ENCODE results near the gene SNAPC3.
"Not testable (repeated sequence)": the region's sequence is repeated elsewhere in the genome, so short reads cannot be mapped to it uniquely, and the experiment has no call there.

The SNAPC3 gene
- total RNA-seq, result 12.1 to 36.6 (median 25.0) reads per million in 4 donors

- DNase-seq, result peak; percentile 85 to 97 (median 90)
Observed at GRCh38 chr9:15422372-15423230, at the start of gene SNAPC3. Gene SNAPC3 (plus strand): TSS chr9:15422876. CDS start chr9:15422880, 4 bp downstream.

DNA sequence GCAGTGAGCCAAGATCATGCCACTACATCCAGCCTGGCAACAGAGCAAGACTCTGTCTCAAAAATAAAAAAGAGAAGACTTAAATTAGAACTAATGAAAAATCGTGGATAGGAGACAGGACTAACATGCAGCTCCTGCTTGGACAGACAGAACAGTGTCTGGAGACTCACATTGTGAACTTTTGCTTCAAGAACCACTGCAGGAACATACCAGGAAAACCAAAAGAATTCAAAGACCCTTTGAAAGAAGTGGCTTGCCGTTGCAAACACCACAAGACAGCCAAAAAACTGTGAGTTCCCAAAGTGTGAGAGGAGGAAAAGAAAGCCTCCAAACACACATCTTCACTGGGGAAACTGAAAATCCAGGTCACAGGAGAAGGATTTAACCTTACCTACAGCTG lies 48.8 kb upstream of the SNAPC3 start:
- no peak for DNase-seq

- no peak for DNase-seq
Observed at GRCh38 chr9:15374310-15374709, 48.4 kb upstream of the SNAPC3 start.

DNA sequence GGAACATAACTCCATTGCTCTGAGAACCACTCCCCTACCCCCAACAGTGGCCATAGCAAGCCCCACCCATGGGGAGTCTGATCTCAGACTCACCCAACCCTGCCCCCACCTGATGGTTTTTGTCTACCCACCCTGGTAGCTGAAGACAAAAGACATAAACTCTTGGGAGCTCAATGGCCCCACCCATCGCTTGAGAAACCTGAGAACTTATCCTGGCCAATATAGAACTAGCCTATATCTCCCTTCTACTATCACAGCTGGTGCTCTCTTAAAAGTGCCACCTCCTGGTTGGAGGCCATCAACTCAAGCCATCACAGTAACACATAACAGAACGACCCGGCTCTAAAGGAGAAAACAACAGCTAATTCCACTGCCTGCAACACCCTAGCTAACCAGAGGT lies 47.9 kb upstream of the SNAPC3 start:
- DNase-seq, result no peak

GRCh38 chr9:15377625-15378540 lies 44.8 kb upstream of the SNAPC3 start:
- no peak for DNase-seq

GRCh38 chr9:15379317-15379716 lies 43.4 kb upstream of the SNAPC3 start:
- DNase-seq, result not testable (repeated sequence)

GRCh38 chr9:15379888-15380287 lies 42.8 kb upstream of the SNAPC3 start:
- DNase-seq, result not testable (repeated sequence)

DNA sequence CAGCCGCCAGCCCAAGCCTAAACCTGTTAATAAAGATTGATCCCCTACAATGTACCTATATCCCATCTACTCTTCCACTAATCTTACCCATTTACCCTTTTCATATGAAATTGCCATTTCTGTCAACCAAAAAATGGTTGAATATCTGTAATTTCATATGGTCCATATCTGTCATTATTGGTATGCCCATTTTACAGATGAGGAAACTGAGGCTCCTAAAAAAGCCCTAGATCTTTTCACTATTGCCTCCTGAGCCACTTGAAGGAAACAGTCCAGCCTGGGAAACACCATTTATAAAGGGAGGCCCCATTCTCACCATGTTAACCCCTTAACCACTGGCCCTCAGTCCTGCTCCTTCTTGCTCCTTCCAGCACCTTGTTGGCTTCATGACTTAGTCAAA lies 41.2 kb upstream of the SNAPC3 start:
- DNase-seq, result no peak

DNA sequence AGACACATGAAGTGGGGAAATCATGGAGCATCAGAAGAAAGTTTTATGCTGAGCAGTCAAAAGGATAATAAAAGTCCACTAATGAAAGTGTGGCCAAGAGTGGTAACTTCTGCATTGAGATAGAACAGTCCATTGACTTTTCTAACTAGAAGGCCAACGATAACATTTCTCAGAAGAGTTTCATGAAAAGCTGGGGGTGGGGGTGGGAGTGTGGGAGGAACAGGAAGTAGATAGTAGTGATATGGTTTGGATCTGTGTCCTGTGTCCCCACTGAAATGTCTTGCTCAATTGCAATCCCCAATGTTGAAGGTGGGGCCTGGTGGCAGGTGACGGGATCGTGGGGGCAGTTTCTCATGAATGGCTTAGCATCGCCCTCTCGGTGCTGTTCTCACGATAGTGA lies 36.2 kb upstream of the SNAPC3 start:
- DNase-seq, result no peak

DNA sequence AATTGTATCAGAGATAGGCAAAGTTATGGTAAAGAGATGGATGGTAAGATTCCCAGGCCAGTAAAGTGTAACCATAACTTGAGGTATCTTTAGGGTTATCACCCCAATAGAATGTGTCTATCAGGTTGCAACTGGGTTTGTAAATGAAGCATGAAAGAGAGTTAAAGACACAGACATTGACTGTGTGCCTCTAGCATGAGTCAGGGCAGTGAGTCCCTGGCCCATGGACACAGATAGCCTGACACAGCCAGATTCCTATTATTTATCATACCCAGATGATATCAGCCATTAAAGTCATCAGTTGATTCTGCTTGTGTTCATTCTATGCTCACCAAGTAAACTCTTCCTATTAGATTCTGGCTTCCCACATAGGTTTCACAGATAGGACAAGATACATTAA lies 33.5 kb upstream of the SNAPC3 start:
- no peak for DNase-seq

GRCh38 chr9:15389631-15390030 lies 33.0 kb upstream of the SNAPC3 start:
- no peak for DNase-seq

DNA sequence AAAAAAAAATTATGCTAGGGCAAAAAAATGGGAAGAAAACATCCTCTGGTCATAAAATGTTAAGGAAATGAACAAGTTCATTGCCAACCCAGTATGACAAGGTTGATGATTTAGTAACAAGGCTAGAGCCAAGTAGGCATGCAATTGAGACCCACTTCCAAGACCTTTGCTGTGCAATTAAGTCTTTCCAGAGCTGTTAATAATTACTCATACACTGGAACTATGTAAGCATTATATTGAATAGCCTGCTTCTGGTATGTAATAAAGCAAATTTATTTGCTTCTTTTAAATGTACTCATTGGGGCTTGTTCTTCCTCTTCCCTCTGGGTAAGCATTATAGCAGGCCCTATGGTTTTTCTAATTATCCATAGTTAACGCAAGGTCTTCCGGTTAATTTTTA lies 32.5 kb upstream of the SNAPC3 start:
- no peak for DNase-seq

DNA sequence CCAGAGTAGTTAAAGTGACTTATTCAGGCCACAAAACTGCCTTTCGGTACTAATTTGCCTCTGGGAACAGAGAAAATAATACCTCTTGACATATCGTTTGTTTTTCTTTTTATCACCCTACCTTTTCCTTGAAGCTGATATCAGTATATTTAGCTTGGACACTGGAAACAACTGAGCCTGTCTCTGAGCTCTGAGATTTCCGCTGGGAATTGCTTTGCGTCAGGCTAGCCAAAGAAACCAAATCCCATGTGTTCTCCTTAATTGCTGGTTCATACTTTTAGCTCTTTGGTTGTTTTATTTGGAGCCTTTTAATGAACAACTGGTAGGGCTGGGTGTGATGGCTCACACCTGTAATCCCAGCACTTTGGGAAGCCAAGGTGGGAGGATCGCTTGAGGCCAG lies 30.3 kb upstream of the SNAPC3 start:
- no peak for DNase-seq

DNA sequence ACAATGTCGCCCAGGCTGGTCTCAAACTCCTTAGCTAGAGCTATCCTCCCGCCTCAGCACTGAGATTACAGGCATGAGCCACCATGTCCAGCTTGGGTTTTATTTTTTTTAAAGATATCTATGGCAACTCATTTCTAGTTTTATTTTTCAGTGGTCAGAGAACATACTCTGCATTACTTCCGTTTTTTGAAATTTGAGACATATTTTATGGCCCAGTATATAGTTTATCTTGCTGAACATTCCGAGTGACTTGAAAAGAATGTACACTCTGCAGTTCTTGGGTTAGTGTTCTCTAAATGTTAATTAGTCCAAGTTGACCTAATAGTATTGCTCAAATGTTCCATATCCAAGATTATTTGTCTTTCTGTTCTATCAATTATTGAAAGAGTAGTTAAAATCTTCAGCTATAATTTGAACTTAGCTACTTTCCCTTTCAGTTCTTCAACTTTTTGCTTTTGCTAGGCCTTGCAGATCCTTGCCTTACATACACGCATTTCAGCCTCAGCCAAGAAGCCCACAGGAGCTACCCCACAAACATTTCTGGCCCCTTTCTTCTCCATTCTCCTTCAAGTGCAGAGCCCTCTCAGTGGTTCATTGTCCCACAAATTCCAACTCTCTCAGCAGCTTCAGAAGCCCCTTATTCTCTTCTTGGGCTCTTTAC lies 22.3 kb upstream of the SNAPC3 start:
- DNase-seq, result no peak

DNA sequence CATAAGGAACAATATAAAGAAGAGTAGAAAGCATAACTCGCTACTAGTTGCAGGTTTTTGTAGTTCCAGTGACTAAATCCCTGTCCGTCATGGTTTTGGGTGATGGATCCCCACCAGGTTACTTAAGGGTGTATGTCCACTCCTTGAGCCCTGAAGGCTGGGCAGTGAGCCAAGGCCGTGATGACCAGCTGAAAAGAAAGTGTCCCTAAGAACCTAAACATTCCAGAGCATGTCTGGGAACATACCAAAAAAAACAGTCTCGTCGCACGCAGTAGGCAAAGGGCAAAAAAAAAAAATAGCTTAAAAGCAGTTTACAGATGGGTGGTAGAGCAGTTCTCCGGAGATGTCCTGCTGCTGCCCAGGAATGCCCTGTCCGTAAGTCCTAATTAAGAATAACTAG lies 21.4 kb upstream of the SNAPC3 start:
- DNase-seq, result no peak

GRCh38 chr9:15403155-15403554 lies 19.5 kb upstream of the SNAPC3 start:
- DNase-seq, result peak in 1 of 5 donors; percentile 13

DNA sequence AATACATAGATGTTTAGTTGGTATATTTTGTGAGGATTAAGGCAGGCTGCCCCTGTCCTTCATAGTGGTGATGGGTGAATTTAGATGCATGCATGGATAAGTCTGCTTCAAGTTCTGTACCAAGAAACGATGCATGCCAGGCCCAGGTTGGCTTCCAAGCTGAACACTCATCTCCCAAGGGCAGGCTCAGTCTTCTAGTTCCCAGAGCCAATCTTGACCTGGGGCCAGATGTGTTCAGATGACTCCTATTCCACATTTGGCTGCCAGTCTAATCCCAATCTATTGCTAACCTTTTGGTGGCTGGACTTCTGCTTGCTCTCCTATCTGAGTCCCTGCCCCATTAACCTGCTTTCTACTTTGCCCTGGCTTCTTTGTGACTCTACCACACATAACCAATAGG lies 18.5 kb upstream of the SNAPC3 start:
- no peak for DNase-seq

DNA sequence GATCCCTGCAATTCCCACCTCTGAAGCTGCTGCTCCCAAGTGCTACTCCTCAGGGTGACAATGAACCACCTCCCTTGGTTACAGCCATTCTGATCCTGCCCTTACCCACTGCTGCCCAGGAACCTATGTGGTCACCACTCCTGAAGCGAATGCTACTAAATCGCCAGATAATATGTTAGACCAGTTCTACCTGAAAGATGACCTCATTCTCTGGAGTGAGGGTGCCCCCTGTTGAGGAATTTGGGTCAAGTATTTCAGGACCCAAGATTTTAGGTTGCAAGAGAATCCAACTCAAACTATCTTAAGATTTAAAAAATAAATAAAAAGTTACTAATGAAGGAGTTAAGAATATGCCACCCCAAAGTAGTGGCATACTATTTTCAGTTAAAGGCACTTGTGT lies 5.8 kb upstream of the SNAPC3 start:
- DNase-seq, result peak in 2 of 5 donors; percentile 28 to 37

DNA sequence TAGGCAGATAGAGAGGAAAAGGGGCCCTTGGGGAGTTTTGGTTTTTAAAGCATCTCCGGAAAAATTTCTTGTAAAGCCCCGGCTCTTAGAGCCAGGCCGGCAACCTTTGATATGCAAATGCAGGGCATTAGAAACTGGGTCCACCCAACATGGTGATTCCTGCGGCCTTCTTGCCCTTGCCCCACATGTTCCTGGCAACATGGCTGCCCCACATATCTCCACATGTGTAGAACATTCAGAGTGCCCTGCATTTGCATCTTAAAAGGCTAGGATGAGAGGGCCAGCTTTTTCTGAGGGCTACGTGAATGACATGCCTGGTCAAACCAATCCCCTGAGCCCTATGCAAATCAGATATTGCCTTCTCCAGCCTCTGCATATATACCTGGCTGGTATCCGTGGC lies 5.0 kb upstream of the SNAPC3 start:
- DNase-seq, result no peak

DNA sequence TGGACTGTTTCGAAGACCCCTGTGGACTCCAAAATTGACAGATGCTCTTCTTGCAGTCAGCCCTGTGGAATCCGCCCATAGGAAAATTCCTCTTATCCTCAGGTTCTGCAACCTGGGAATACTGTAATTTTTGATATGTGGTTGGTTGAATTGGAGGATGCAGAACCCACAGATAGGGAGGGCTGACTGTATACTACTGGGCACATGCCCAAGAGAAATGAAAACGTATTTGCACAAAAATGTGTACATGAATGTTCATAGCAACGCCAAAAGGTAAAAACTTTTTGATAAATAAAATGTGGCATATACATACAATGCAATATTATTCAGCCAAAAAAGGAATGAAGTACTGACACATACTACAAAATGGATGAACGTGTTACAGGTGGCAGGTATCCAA lies 1.9 kb upstream of the SNAPC3 start:
- DNase-seq, result no peak

- DNase-seq, result no peak
Observed at GRCh38 chr9:15421532-15421931, 1.1 kb upstream of the SNAPC3 start.

DNA sequence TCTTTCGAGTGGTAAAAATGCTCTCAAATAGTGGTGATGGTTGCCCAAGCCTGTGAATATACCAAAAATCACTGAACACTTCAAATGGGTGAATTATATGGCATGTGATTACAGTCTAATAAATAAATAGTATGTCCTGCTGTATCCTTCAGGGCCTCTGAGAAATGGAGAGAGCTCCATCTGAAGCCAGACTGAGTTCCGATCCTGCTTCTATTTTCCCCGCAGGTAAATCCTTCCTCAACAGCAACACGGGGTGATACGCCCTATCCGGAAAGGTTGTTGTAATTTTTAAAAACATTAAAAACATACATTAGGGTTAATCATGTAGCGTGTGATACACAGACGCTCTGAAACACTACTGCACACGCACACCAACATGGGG lies 695 bp upstream of the SNAPC3 start:
- no peak for DNase-seq

Measured in T-helper 1 cell (primary cell).